ENCODE measurements around the gene TRIM14. TPM values are rescaled to one million over a fixed set of nuclear protein-coding genes. Genes with fewer than 3 reads are reported as not detected.

TRIM14 gene
- polyA plus RNA-seq, 3 donors = 23.0 to 30.6 (median 28.5) TPM

GRCh38 chr9:98158071-98158831 lies 39.2 kb upstream of the TRIM14 start:
- no peaks in the 10 kb centered on the region for H3K79me2 ChIP-seq (ENCODE audit: insufficient read depth, low read length)
- H2AFZ ChIP-seq (ENCODE audit: insufficient read depth, low read depth, low read length, poor library complexity, severe bottlenecking) = no peak overlapping the region
- no peak for TF ChIP-seq CTCF (IDR thresholded peaks at IDR 0.05)
- peak overlapping the region in 1 of 2 donors; percentile 8 for H3K27ac ChIP-seq (ENCODE audit: low read depth in 1 of 2, low read length in 2 of 2)
- no peak for DNase-seq
- peaks cover 15% of the 10 kb centered on the region for H3K4me1 Mint-ChIP-seq
- no peaks in the 10 kb centered on the region for H4K20me1 ChIP-seq (ENCODE audit: insufficient read depth, low read length)
- no peaks in the 10 kb centered on the region for H3K27me3 Mint-ChIP-seq (ENCODE audit: low read depth in 3 of 3)
- WGBS (ENCODE audit: insufficient coverage) = 80% methylated on average over 1 of the region's 4 CpGs
- peak overlapping the region in 5 of 7 donors; percentile 2 to 87 (median 51) for H3K27ac Mint-ChIP-seq
- H3K9me3 Mint-ChIP-seq = no peaks in the 10 kb centered on the region
- H3K4me3 Mint-ChIP-seq = no peak overlapping the region
- H3K9ac ChIP-seq (ENCODE audit: insufficient read depth, low read length, poor library complexity, severe bottlenecking) = no peak overlapping the region
- no peak overlapping the region for H3K4me2 ChIP-seq (replicated peaks; ENCODE audit: extremely low read depth, low read length, poor library complexity, severe bottlenecking)
- H3K36me3 Mint-ChIP-seq = peaks cover 31 to 36% of the 10 kb centered on the region in 2 donors
- no peaks in the 10 kb centered on the region for H3K27me3 ChIP-seq (ENCODE audit: control insufficient read depth in 2 of 2, insufficient read depth in 2 of 2, low read length in 2 of 2)
- H3K36me3 ChIP-seq (replicated peaks in 1 of 2; ENCODE audit: control insufficient read depth in 1 of 2, insufficient read depth in 2 of 2, low read length in 2 of 2) = peaks cover 0 to 14% of the 10 kb centered on the region in 2 donors
- intact Hi-C loops (cut with micrococcal nuclease) = no loop called here
- peaks cover 0 to 3% of the 10 kb centered on the region in 2 donors for H3K4me1 ChIP-seq (ENCODE audit: control insufficient read depth in 1 of 2, insufficient read depth in 2 of 2, low read length in 2 of 2)
- no peak overlapping the region for H3K4me3 ChIP-seq (replicated peaks in 1 of 3; ENCODE audit: low read depth in 2 of 3, low read length in 3 of 3)
- no peaks in the 10 kb centered on the region for H3K9me3 ChIP-seq (replicated peaks in 1 of 2; ENCODE audit: control insufficient read depth in 1 of 2, insufficient read depth in 1 of 2, low read length in 2 of 2)

GRCh38 chr9:98157372-98157771 lies 38.4 kb upstream of the TRIM14 start:
- peaks cover 0 to 3% of the 10 kb centered on the region in 2 donors for H3K4me1 ChIP-seq (ENCODE audit: control insufficient read depth in 1 of 2, insufficient read depth in 2 of 2, low read length in 2 of 2)

More at GRCh38 chr9:98157372-98157771, 38.4 kb upstream of the TRIM14 start:
- Mint-ChIP-seq H3K4me1 (peaks cover 15% of the 10 kb centered on the region), H3K36me3 (peaks cover 36 to 43% of the 10 kb centered on the region in 2 donors), H3K9me3 (no peaks in the 10 kb centered on the region), H3K27me3 (ENCODE audit: low read depth in 3 of 3) (no peaks in the 10 kb centered on the region), H3K27ac (peak overlapping the region in 2 of 7 donors; percentile 4 to 15), H3K4me3 (no peak overlapping the region)
- no peak overlapping the region for H3K4me3 ChIP-seq (replicated peaks in 1 of 3; ENCODE audit: low read depth in 2 of 3, low read length in 3 of 3)
- no peak overlapping the region for H3K4me2 ChIP-seq (replicated peaks; ENCODE audit: extremely low read depth, low read length, poor library complexity, severe bottlenecking)
- H4K20me1 ChIP-seq (ENCODE audit: insufficient read depth, low read length) = no peaks in the 10 kb centered on the region
- peak overlapping the region in 1 of 2 donors; percentile 8 for H3K27ac ChIP-seq (ENCODE audit: low read depth in 1 of 2, low read length in 2 of 2)
- DNase-seq = no peak
- intact Hi-C loops (cut with micrococcal nuclease) = no loop called here
- WGBS (ENCODE audit: insufficient coverage) = 100% methylated on average over 7 of the region's 10 CpGs
- peaks cover 0 to 14% of the 10 kb centered on the region in 2 donors for H3K36me3 ChIP-seq (replicated peaks in 1 of 2; ENCODE audit: control insufficient read depth in 1 of 2, insufficient read depth in 2 of 2, low read length in 2 of 2)
- no peak for TF ChIP-seq CTCF (IDR thresholded peaks at IDR 0.05)
- no peaks in the 10 kb centered on the region for H3K27me3 ChIP-seq (ENCODE audit: control insufficient read depth in 2 of 2, insufficient read depth in 2 of 2, low read length in 2 of 2)
- H3K9ac ChIP-seq (ENCODE audit: insufficient read depth, low read length, poor library complexity, severe bottlenecking) = no peak overlapping the region
- H3K79me2 ChIP-seq (ENCODE audit: insufficient read depth, low read length) = no peaks in the 10 kb centered on the region
- no peak overlapping the region for H2AFZ ChIP-seq (ENCODE audit: insufficient read depth, low read depth, low read length, poor library complexity, severe bottlenecking)
- H3K9me3 ChIP-seq (replicated peaks in 1 of 2; ENCODE audit: control insufficient read depth in 1 of 2, insufficient read depth in 1 of 2, low read length in 2 of 2) = no peaks in the 10 kb centered on the region

Measured in CD14-positive monocyte (primary cell).